GM21737 (cell line): Measurements from ENCODE around the gene MAPK8.
"Not testable (repeated sequence)": the region's sequence is repeated elsewhere in the genome, so short reads cannot be mapped to it uniquely, and the experiment has no call there.

ENCODE experiments used
- ATAC-seq: cut with Tn5 transposase; IDR thresholded peaks from one replicate; pipeline ENCODE4 v1.9.1; 2021; ENCODE audit warnings: mild to moderate bottlenecking, moderate library complexity; ENCODE audit not compliant: unreplicated experiment

Gene MAPK8

GRCh38 chr10:48332871-48333216, 26.4 kb downstream of the MAPK8 start:
- no peak for ATAC-seq

GRCh38 chr10:48333856-48334255, 27.4 kb downstream of the MAPK8 start:
- no peak for ATAC-seq

DNA sequence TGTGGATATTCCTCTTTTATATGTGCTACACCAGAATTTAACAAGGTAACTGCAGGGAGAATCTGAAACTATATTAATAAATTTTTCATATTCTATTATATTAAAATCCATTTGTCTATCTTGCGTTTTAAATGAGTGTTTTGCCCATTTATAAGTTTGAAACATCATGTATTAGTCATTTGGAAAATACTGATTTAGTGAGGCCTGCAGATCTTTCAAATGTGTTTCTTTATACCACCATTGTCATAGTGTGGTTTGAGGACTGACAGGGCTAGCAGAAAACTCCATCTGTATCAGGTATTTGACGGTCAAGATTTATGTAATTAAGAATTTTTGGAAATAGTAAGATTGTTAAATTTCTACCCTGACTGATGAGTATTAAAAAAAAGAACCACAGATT, 29.3 kb downstream of the MAPK8 start:
- no peak for ATAC-seq

DNA sequence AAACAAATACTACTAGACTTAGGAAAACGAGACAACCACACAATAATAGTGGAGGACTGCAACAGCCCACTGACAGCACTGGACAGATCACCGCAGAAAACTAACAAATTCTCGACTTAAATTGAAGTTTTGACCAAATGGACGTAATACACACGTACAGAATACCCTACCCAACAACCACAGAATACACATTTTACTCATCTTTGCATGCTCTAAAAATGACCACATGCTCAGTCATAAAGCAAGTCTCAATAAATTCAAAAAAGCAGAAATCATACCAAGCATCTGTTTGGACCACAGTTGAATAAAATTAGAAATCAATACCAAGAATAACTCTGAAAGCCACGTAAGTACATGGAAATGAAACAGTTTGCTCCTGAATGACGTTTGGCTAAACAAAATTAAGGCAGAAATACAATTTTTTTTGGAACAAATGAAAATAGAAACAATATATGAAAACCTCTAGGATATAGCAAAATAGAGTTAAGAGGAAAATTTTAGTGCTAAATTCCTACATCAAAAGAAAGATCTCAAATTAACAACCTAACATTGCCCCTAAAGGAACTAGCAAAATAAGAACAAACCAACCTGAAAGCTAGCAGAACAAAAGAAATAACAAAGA, 30.6 kb downstream of the MAPK8 start:
- ATAC-seq, result peak; percentile 65

GRCh38 chr10:48340734-48341133, 34.3 kb downstream of the MAPK8 start:
- no peak for ATAC-seq

DNA sequence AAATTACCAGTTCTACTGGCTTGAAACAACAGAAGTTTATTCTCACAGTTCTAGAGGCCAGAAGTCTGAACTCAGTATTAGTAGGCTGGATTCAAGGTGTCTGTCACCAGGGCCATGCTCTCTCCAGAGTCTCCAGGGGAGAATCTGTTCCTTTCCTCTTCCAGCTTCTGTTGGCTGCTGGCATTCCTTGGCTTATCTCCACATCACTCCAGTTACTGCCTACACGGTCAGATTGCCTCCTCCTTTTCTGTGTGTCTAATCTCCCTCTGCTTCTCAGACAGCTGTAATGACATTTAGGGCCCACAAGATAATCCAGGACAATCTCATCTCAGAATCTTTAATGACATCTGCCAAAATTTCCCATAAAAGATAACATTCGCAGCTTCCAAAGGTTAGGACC, 36.6 kb downstream of the MAPK8 start:
- ATAC-seq, result no peak

DNA sequence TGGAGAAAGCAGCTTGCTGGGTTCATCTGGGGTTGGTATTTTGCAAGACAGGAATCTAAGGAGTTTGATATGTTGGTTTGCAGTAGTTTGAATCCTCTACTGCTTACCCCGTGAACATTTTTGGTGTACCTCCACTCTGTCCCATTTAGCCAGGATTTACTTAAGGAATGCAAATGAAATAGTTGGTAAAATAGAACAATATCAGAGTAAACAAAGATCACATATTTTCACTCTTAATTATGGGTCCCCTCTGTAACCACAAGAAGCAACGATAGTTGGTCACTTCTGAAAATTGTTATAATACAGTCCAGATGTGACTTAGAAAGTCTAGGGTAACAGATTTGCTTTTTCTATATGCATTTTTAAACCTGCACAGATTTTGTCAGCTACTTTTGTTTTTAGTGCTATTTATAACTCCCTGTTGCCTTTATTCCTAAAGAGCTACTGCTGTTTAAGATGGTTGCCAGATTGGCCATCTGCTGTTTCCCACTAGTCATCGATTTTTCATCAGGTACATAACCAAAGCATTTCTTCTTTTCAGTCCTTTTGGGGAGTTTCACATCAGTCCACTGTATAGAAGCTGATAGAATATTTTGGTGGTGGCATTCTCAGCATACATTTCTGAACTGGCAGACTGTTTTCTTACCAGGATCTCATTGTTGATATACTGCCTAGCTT, 37.6 kb downstream of the MAPK8 start:
- ATAC-seq, result no peak

GRCh38 chr10:48346248-48346647, 39.8 kb downstream of the MAPK8 start:
- ATAC-seq, result not testable (repeated sequence)

GRCh38 chr10:48347539-48347938, 41.1 kb downstream of the MAPK8 start:
- ATAC-seq, result not testable (repeated sequence)

DNA sequence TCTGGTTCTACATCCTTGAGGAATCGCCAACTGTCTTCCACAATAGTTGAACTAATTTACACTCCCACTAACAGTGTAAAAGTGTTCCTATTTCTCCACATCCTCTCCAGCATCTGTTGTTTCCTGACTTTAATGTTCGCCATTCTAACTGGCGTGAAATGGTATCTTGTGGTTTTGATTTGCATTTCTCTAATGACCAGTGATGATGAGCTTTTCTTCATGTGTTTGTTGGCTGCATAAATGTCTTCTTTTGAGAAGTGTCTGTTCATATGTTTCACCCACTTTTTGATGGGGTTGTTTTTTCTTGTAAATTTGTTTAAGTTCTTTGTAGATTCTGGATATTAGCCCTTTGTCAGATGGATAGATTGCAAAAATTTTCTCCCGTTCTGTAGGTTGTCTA, 41.5 kb downstream of the MAPK8 start:
- not testable (repeated sequence) for ATAC-seq

GRCh38 chr10:48353246-48353645, 46.8 kb downstream of the MAPK8 start:
- ATAC-seq, result no peak

GRCh38 chr10:48357631-48358030, 51.2 kb downstream of the MAPK8 start:
- ATAC-seq, result no peak

DNA sequence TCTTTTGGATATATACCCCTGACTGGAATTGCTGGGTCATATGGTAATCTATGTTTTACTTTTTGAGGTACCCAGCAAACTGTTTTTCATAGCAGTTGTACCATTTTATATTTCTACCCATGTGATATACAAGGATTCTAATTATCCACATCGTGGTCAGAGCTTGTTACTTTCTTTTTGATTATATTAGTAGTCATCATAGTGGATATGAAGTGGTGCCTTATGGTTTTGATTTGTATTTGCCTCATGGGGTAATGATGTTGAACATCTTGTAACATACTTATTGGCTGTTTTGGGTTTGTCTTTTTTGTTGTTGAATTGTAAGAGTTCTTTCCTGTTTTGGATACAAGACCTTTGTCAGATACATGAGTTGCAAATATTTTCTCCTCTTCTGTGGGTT, 51.7 kb downstream of the MAPK8 start:
- no peak for ATAC-seq

GRCh38 chr10:48358838-48359237, 52.4 kb downstream of the MAPK8 start:
- ATAC-seq, result no peak

DNA sequence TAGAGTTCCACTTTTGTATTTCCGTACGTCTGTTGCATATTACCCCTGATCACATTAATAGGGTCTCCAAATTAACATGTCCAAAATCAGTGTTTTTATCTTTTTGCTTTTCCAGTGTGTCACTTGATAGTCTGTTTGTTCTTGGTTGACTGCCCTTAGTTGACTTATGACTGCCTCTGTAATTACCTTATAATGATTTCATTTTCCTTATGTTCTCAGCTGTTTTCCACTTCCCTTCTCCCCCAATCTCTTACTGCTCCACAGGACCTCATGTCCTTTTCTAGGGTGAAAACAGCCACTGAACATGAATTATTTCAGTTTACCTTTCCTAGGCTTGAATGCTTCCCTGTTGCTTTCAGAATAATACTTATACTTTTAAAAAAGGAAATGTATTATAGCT, 54.7 kb downstream of the MAPK8 start:
- ATAC-seq, result no peak

GRCh38 chr10:48363617-48364355, 57.3 kb downstream of the MAPK8 start:
- ATAC-seq, result no peak

DNA sequence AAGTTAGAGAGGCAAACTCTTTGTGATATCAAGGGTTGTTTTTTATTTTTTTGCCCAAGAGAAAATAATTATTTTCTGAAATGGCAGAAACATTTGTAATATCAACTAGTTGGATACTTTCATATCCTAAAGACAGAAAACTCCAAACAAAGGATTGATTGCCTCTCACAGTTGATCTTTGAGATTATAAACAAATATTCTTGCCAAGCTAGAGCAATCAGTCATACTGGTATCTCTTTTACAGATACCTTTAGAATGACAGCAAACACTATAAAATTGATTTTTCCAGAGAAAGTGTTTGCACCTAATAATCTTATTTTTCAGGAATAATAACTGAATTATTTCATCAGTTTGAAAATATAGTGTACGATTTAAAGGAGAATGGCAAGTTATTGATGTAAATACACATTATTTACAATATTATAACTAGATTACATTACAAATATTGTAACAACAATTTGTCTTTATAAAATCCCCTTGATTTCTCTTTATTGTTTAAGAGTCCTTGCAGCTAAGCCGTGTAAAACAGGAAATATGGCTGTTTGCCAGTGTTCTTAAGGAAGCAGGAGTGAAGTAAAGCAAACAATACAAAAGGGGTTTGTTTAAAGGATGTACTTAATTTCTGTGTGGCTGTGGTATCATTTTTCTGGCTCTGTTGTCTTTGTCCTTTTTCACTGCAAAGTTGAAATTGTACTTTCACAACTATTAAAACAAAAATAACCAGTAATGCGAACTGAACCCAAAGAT, 58.4 kb downstream of the MAPK8 start:
- no peak for ATAC-seq

DNA sequence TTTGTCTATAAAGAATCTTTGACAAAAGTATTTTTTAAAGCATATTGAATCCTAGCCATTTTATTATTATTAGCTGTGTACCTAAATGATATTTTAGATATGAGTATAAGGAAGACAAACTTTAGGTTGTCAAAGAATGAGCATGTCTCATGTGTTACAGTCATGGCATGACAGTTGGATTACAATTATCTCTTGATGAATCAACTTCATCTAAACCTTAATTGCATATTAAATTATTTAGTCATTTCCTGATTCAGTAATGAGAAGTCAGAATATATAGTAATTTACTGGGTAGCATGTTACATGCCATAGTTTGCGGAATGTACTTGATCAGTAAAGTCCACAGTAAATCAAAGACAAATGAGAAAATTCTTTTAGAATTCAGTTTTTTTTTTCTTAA, 59.2 kb downstream of the MAPK8 start:
- no peak for ATAC-seq

DNA sequence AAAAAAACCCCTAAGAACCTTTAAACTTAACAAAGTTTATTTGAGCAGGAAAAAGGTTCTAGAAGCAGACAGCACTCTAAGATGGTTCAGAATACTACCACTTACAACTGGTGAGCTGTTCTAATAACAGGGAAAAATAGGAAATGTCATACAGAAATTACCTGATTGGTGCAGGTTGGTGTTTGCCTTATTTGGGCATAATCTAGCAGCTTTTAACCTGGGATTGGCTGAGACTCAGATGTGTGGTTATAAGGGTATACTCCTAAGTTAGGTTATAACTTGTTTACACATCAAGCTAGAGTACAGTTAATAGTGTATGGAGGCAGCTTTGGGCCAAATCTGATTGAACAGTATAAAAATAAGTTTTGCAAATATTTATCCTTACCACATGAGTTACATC, 59.8 kb downstream of the MAPK8 start:
- no peak for ATAC-seq

- no peak for ATAC-seq
Measured at GRCh38 chr10:48369501-48369900, 63.0 kb downstream of the MAPK8 start.

- no peak for ATAC-seq
Measured at GRCh38 chr10:48377751-48378530, 71.5 kb downstream of the MAPK8 start.
